ENCODE measurements around the gene ADCY3. TPM values are rescaled to one million over a fixed set of nuclear protein-coding genes. Genes with fewer than 3 reads are reported as not detected.

ADCY3 gene
- total RNA-seq, 1 experiment from 2014 or later: 39.5 TPM

GRCh38 chr2:24788816-24789215, 131.2 kb downstream of the ADCY3 start:
- H3K14ac ChIP-seq (ENCODE audit: insufficient read depth, low read length): no peak overlapping the region
- H3K4me2 ChIP-seq (ENCODE audit: insufficient read depth, insufficient read length, low read length): no peak overlapping the region
- Mint-ChIP-seq H3K9me3 (no peaks in the 10 kb centered on the region), H3K36me3 (ENCODE audit: insufficient read depth in 1 of 3, low read depth in 3 of 3) (peaks cover 3 to 20% (median 9%) of the 10 kb centered on the region in 3 experiments; a peak in 5 of 7 replicates), H3K27ac (no peak overlapping the region; a peak in 1 of 7 replicates), H3K4me3 (no peak overlapping the region), H3K4me1 (peaks cover 20 to 21% of the 10 kb centered on the region in 2 experiments), H3K27me3 (ENCODE audit: low read depth) (no peaks in the 10 kb centered on the region; the same call in 1 of the 2 replicates)
- H3K79me2 ChIP-seq (ENCODE audit: insufficient read depth, low read length): peaks cover under 1% of the 10 kb centered on the region; the same call in 1 of the 2 replicates
- H3K9ac ChIP-seq (ENCODE audit: extremely low read depth, insufficient read length, low read length): no peak overlapping the region
- H2BK20ac ChIP-seq (ENCODE audit: low read depth, low read length, poor library complexity, severe bottlenecking): no peak overlapping the region
- H3T11ph ChIP-seq (ENCODE audit: low read length): no peak overlapping the region
- DNase-seq: no peak
- no peak overlapping the region for H3K23ac ChIP-seq (ENCODE audit: insufficient read length, low read depth, low read length)
- H2BK5ac ChIP-seq (ENCODE audit: insufficient read length, low read length): no peak overlapping the region
- H2BK15ac ChIP-seq (ENCODE audit: low read depth, low read length): no peak overlapping the region
- H2BK12ac ChIP-seq (ENCODE audit: insufficient read length, low read depth, low read length): no peak overlapping the region
- no peak overlapping the region for H2AFZ ChIP-seq (ENCODE audit: low read length)
- H2BK120ac ChIP-seq (ENCODE audit: low read depth, low read length, poor library complexity, severe bottlenecking): no peak overlapping the region
- no peaks in the 10 kb centered on the region for H3K27me3 ChIP-seq (ENCODE audit: insufficient read depth, low read length)
- H3K23me2 ChIP-seq (ENCODE audit: insufficient read length, low read depth, low read length, poor library complexity, severe bottlenecking): peaks cover 8% of the 10 kb centered on the region
- TF ChIP-seq CTCF (conservative IDR thresholded peaks at IDR 0.05): no peak
- H2AK5ac ChIP-seq (ENCODE audit: insufficient read length, low read length): no peak overlapping the region
- H3K18ac ChIP-seq (ENCODE audit: insufficient read length, low read depth, low read length): no peak overlapping the region
- no peaks in the 10 kb centered on the region for H4K20me1 ChIP-seq (ENCODE audit: control insufficient read depth, insufficient read depth, insufficient read length)
- H3K4ac ChIP-seq (ENCODE audit: low read depth, low read length): no peak overlapping the region
- no CpG with 5 or more reads among the region's 3 CpGs for WGBS (ENCODE audit: extremely low coverage, insufficient read length, low lambda C conversion rate)
- H3K79me1 ChIP-seq (ENCODE audit: insufficient read depth, low read depth, low read length, poor library complexity, severe bottlenecking): no peaks in the 10 kb centered on the region
- no peaks in the 10 kb centered on the region for H3K9me3 ChIP-seq (ENCODE audit: control insufficient read depth, low read depth, low read length)
- H3K27ac ChIP-seq (ENCODE audit: insufficient read length, low read depth, low read length): no peak overlapping the region
- no peak overlapping the region for H4K91ac ChIP-seq (ENCODE audit: insufficient read length, low read depth, low read length)
- H4K5ac ChIP-seq (ENCODE audit: insufficient read length, low read depth, low read length): no peak overlapping the region
- no peak overlapping the region for H3K56ac ChIP-seq (ENCODE audit: insufficient read length, low read depth, low read length)
- H4K8ac ChIP-seq (replicated peaks; ENCODE audit: insufficient read length, low read depth, low read length): no peak overlapping the region
- no peaks in the 10 kb centered on the region for H3K4me1 ChIP-seq (ENCODE audit: insufficient read depth, low read length)

All from H9 (cell line).